ENCODE measurements around the gene GET3. TPM values are rescaled to one million over a fixed set of nuclear protein-coding genes. Genes with fewer than 3 reads are reported as not detected.

Gene GET3
- total and polyA plus RNA-seq, 3 donors from 2014 or later: 89.3 to 134 (median 109) TPM

GRCh38 chr19:12731337-12731736, 6.0 kb upstream of the GET3 start:
- no peak for DNase-seq
- Histone ChIP-seq H3K9me3 (no peaks in the 10 kb centered on the region), H3K4me3 (no peak overlapping the region), H3K36me3 (ENCODE audit: low read depth, missing control alignments) (no peaks in the 10 kb centered on the region), H3K4me1 (peaks cover 16% of the 10 kb centered on the region), H3K27ac (no peak overlapping the region), H3K27me3 (no peaks in the 10 kb centered on the region)
- no peak for TF ChIP-seq POLR2A (IDR thresholded peaks at IDR 0.05)
- TF ChIP-seq CTCF (IDR thresholded peaks at IDR 0.05): no peak
- 90 to 93% methylated on average over 21 to 24 of the region's 24 CpGs for WGBS, 2 donors
- intact Hi-C loops (cut with DNase I; ENCODE audit: low total_unique reads): loop anchor here (10.0 kb wide), 1 partner anchor 63 kb away; the partner anchor contains the start of gene JUNB

GRCh38 chr19:12733369-12734214, 3.7 kb upstream of the GET3 start:
- H3K27ac ChIP-seq: peak overlapping the region; percentile 85 to 89
- H3K4me1 ChIP-seq: peaks cover 22% of the 10 kb centered on the region
- peak; percentile 36 for DNase-seq
- H3K9me3 ChIP-seq: no peaks in the 10 kb centered on the region
- H3K36me3 ChIP-seq (ENCODE audit: low read depth, missing control alignments): no peaks in the 10 kb centered on the region
- peak overlapping the region; percentile 90 to 91 for H3K4me3 ChIP-seq
- TF ChIP-seq CTCF (IDR thresholded peaks at IDR 0.05) (no peak), POLR2A (IDR thresholded peaks at IDR 0.05) (no peak)
- no peaks in the 10 kb centered on the region for H3K27me3 ChIP-seq
- 2 to 7% methylated on average over 10 to 15 of the region's 15 CpGs for WGBS, 2 donors
- intact Hi-C loops (cut with DNase I; ENCODE audit: low total_unique reads): loop anchor here (10.0 kb wide), 1 partner anchor 61 kb away; the partner anchor contains the start of gene JUNB

GRCh38 chr19:12737835-12738351, 596 bp downstream of the GET3 start:
- intact Hi-C loops (cut with DNase I; ENCODE audit: low total_unique reads): loop anchor here (10.0 kb wide), 1 partner anchor 57 kb away; the partner anchor contains the start of gene JUNB
- no peaks in the 10 kb centered on the region for H3K9me3 ChIP-seq
- H3K4me1 ChIP-seq: peaks cover 13% of the 10 kb centered on the region
- peak overlapping the region in 1 of 2 donors; percentile 92 for H3K27ac ChIP-seq
- no peaks in the 10 kb centered on the region for H3K36me3 ChIP-seq (ENCODE audit: low read depth, missing control alignments)
- H3K27me3 ChIP-seq: no peaks in the 10 kb centered on the region
- no peak for DNase-seq
- TF ChIP-seq CTCF (IDR thresholded peaks at IDR 0.05) (no peak), POLR2A (IDR thresholded peaks at IDR 0.05) (no peak)
- H3K4me3 ChIP-seq: peak overlapping the region; percentile 69 to 76
- WGBS, 2 donors: 6 to 24% methylated on average over 8 to 13 of the region's 13 CpGs

- Histone ChIP-seq H3K9me3 (no peaks in the 10 kb centered on the region), H3K4me3 (no peak overlapping the region), H3K36me3 (ENCODE audit: low read depth, missing control alignments) (no peaks in the 10 kb centered on the region), H3K4me1 (peaks cover 4% of the 10 kb centered on the region), H3K27me3 (no peaks in the 10 kb centered on the region), H3K27ac (no peak overlapping the region)
- intact Hi-C loops (cut with DNase I; ENCODE audit: low total_unique reads): no loop called here
- 81 to 86% methylated on average over 9 to 22 of the region's 22 CpGs for WGBS, 2 donors
- DNase-seq: no peak
- TF ChIP-seq CTCF (IDR thresholded peaks at IDR 0.05): no peak
These were observed 8.0 kb downstream of the GET3 start for GRCh38 chr19:12745166-12745897.
